GM18858 (cell line): ENCODE measurements around the gene AIP.
"Not testable (repeated sequence)": the region's sequence is repeated elsewhere in the genome, so short reads cannot be mapped to it uniquely, and the experiment has no call there.

Experiments used
- ATAC-seq: cut with Tn5 transposase; IDR thresholded peaks from one replicate; pipeline ENCODE4 v1.9.1; 2021; ENCODE audit not compliant: unreplicated experiment

The AIP gene

GRCh38 chr11:67505605-67506396, 23.0 kb downstream of the AIP start:
- no peak for ATAC-seq

GRCh38 chr11:67506426-67507051, 23.7 kb downstream of the AIP start:
- no peak for ATAC-seq

GRCh38 chr11:67507242-67507863, 24.5 kb downstream of the AIP start:
- no peak for ATAC-seq

GRCh38 chr11:67507864-67508485, 25.1 kb downstream of the AIP start, which contains the start of gene CDK2AP2:
TSS of gene CDK2AP2 (minus strand) at chr11:67508162. CDS start at chr11:67508082, 80 bp downstream.
- peak; percentile 69 for ATAC-seq

- peak; percentile 23 for ATAC-seq
Measured at GRCh38 chr11:67508486-67509121, 25.8 kb downstream of the AIP start.

GRCh38 chr11:67510023-67510345, 27.2 kb downstream of the AIP start:
- ATAC-seq, result no peak

GRCh38 chr11:67511558-67511957, 28.7 kb downstream of the AIP start:
- ATAC-seq, result not testable (repeated sequence)

- no peak for ATAC-seq
Measured at GRCh38 chr11:67514116-67514515, 31.3 kb downstream of the AIP start.

- ATAC-seq, result no peak
Measured at GRCh38 chr11:67516806-67517205, 34.0 kb downstream of the AIP start.

- ATAC-seq, result no peak
Measured at GRCh38 chr11:67517784-67518552, 35.1 kb downstream of the AIP start.

GRCh38 chr11:67519726-67520125, 36.9 kb downstream of the AIP start:
- ATAC-seq, result no peak

- ATAC-seq, result no peak
Measured at GRCh38 chr11:67520856-67521824, 38.3 kb downstream of the AIP start.

- ATAC-seq, result no peak
Measured at GRCh38 chr11:67521924-67522323, 39.1 kb downstream of the AIP start.

- ATAC-seq, result no peak
Measured at GRCh38 chr11:67522338-67522737, 39.5 kb downstream of the AIP start.

- ATAC-seq, result no peak
Measured at GRCh38 chr11:67522844-67523555, 40.2 kb downstream of the AIP start, which contains the start of gene CABP2. TSS of gene CABP2 (minus strand) at chr11:67523446. CDS start at chr11:67523326, 120 bp downstream.

- ATAC-seq, result no peak
Measured at GRCh38 chr11:67523556-67524479, 41.0 kb downstream of the AIP start.

GRCh38 chr11:67524480-67524808, 41.6 kb downstream of the AIP start:
- ATAC-seq, result no peak
